ENCODE results near the gene CAPN5. TPM values are rescaled to one million over a fixed set of nuclear protein-coding genes. Genes with fewer than 3 reads are reported as not detected.

CAPN5 gene
- total RNA-seq, 1 donor from 2014 or later, result 18.3 TPM

GRCh38 chr11:77137421-77137820 is 70.7 kb downstream of the CAPN5 start:
- Mint-ChIP-seq H3K4me1 (peaks cover 2% of the 10 kb centered on the region), H3K9me3 (peaks cover 5% of the 10 kb centered on the region), H3K27me3 (ENCODE audit: low read depth) (no peaks in the 10 kb centered on the region), H3K36me3 (no peaks in the 10 kb centered on the region), H3K4me3 (no peak overlapping the region), H3K27ac (no peak overlapping the region)
- no peak for DNase-seq (ENCODE audit: low spot score in 2 of 2, unreplicated experiment in 2 of 2)
- no peak for TF ChIP-seq CTCF (IDR thresholded peaks at IDR 0.05; ENCODE audit: unreplicated experiment)

- no peak for TF ChIP-seq CTCF (IDR thresholded peaks at IDR 0.05; ENCODE audit: unreplicated experiment)
- no peaks in the 10 kb centered on the region for H3K36me3 Mint-ChIP-seq
- no peak overlapping the region for H3K4me3 Mint-ChIP-seq
- H3K27ac Mint-ChIP-seq, result no peak overlapping the region
- no peaks in the 10 kb centered on the region for H3K27me3 Mint-ChIP-seq (ENCODE audit: low read depth)
- H3K9me3 Mint-ChIP-seq, result peaks cover 5% of the 10 kb centered on the region
- H3K4me1 Mint-ChIP-seq, result peaks cover 2% of the 10 kb centered on the region
- no peak for DNase-seq (ENCODE audit: low spot score in 2 of 2, unreplicated experiment in 2 of 2)
Measured at GRCh38 chr11:77138106-77138649, 71.4 kb downstream of the CAPN5 start.

DNA sequence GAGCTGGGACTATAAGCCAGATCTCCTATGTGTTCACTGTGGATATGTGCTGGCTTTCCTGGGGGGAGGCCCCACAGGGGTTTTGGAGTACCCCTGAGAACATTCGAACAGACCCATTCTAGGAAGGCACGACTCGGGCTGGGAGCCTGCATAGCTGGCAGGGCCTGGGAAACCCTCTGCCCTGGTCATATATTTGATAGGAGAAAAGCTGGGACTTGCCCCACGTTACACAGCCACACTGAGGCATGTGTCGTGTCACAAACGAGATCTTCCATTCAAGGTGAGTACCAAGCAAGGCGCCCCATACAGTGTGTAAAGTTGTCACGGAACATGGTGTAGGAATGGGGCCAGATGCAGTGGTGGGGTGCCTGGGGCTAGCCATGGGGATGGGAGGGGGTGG is 72.4 kb downstream of the CAPN5 start:
- Mint-ChIP-seq H3K9me3 (no peaks in the 10 kb centered on the region), H3K36me3 (no peaks in the 10 kb centered on the region), H3K4me3 (no peak overlapping the region), H3K27ac (no peak overlapping the region), H3K27me3 (ENCODE audit: low read depth) (no peaks in the 10 kb centered on the region), H3K4me1 (peaks cover 2% of the 10 kb centered on the region)
- no peak for DNase-seq (ENCODE audit: low spot score in 2 of 2, unreplicated experiment in 2 of 2)
- TF ChIP-seq CTCF (IDR thresholded peaks at IDR 0.05; ENCODE audit: unreplicated experiment), result no peak

DNA sequence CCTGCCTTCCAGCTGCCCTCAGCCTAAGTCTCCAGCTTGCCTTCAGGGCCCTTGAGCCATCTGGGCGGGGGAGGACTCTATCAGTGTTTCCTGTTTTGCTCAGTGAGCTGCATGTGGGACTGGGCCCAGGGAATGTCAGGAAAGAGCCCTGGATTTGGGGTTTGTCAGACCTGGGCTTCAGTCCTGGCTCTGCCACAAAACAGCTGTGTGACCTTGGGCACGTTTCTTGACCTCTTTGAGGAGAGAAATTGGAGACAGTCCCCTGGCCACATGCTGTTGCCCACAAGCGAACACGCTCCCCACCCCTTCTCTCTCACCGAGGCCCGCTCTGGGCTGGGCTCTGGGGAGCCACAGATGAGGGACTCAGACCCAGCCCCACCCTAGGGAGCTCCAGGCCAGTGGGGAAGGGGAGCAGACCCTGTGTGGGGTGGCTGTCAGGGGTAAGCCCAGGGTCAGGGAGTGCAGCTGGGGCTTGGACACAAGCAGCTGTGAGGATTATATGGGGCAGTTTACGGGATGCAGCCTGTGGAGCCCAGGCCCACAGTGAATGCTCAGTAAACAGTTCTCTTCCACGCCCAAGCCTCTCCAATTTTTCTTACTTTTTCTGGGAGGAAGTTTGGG is 73.6 kb downstream of the CAPN5 start:
- Mint-ChIP-seq H3K27me3 (ENCODE audit: low read depth) (no peaks in the 10 kb centered on the region), H3K4me3 (no peak overlapping the region), H3K36me3 (no peaks in the 10 kb centered on the region), H3K4me1 (peaks cover 2% of the 10 kb centered on the region), H3K27ac (no peak overlapping the region), H3K9me3 (no peaks in the 10 kb centered on the region)
- no peak for DNase-seq (ENCODE audit: low spot score in 2 of 2, unreplicated experiment in 2 of 2)
- TF ChIP-seq CTCF (IDR thresholded peaks at IDR 0.05; ENCODE audit: unreplicated experiment), result no peak

- H3K4me3 Mint-ChIP-seq, result no peak overlapping the region
- no peak for TF ChIP-seq CTCF (IDR thresholded peaks at IDR 0.05; ENCODE audit: unreplicated experiment)
- no peaks in the 10 kb centered on the region for H3K9me3 Mint-ChIP-seq
- H3K36me3 Mint-ChIP-seq, result no peaks in the 10 kb centered on the region
- H3K27me3 Mint-ChIP-seq (ENCODE audit: low read depth), result peaks cover 3% of the 10 kb centered on the region
- DNase-seq (ENCODE audit: low spot score in 2 of 2, unreplicated experiment in 2 of 2), result no peak
- no peak overlapping the region for H3K27ac Mint-ChIP-seq
- H3K4me1 Mint-ChIP-seq, result peaks cover 2% of the 10 kb centered on the region
Measured at GRCh38 chr11:77141034-77141433, 74.3 kb downstream of the CAPN5 start.
